Measurements from ENCODE around the gene LETM1. TPM values are rescaled to one million over a fixed set of nuclear protein-coding genes. Genes with fewer than 3 reads are reported as not detected.

The LETM1 gene
- total and polyA plus RNA-seq, 4 donors = 12.2 to 46.9 (median 24.1) TPM

- 66% methylated on average over 3 of the region's 3 CpGs for WGBS
Measured at GRCh38 chr4:1872870-1873269, 16.9 kb upstream of the LETM1 start.

GRCh38 chr4:1871471-1872021 is 15.6 kb upstream of the LETM1 start:
- WGBS = under 1% methylated on average over 79 of the region's 79 CpGs
- Histone ChIP-seq H3K4me3 (ENCODE audit: low read depth in 1 of 3, low read length in 3 of 3) (peak overlapping the region; percentile 41 to 99 (median 58)), H3K36me3 (ENCODE audit: control insufficient read depth in 4 of 4, insufficient read depth in 3 of 4, low read depth in 1 of 4, low read length in 3 of 4) (no peaks in the 10 kb centered on the region), H3K4me1 (ENCODE audit: control insufficient read depth in 4 of 4, insufficient read depth in 4 of 4, low read length in 3 of 4) (peaks cover 7 to 31% (median 23%) of the 10 kb centered on the region in 4 donors), H3K9ac (ENCODE audit: low read depth in 1 of 2, low read length in 2 of 2) (no peak overlapping the region), H3K27me3 (ENCODE audit: control insufficient read depth in 4 of 4, insufficient read depth in 4 of 4, low read length in 3 of 4) (no peaks in the 10 kb centered on the region), H3K9me3 (ENCODE audit: control insufficient read depth in 4 of 4, low read length in 3 of 4) (no peaks in the 10 kb centered on the region), H3K27ac (ENCODE audit: low read depth in 1 of 2, low read length in 2 of 2) (peak overlapping the region; percentile 60 to 79)
- TF ChIP-seq CTCF (IDR thresholded peaks at IDR 0.05; ENCODE audit: low read depth, low read length, missing input control) (no peak), FOXA1 (IDR thresholded peaks at IDR 0.05) (no peak), TAF1 (conservative IDR thresholded peaks at IDR 0.05) (no peak), MAX (IDR thresholded peaks at IDR 0.05) (no peak), HNF4A (conservative IDR thresholded peaks at IDR 0.05) (no peak), YY1 (IDR thresholded peaks at IDR 0.05) (no peak), FOXA2 (IDR thresholded peaks at IDR 0.05) (no peak), REST (IDR thresholded peaks at IDR 0.05) (no peak), NR2F2 (IDR thresholded peaks at IDR 0.05) (no peak), JUND (IDR thresholded peaks at IDR 0.05) (no peak), HNF4G (IDR thresholded peaks at IDR 0.05) (no peak), ZBTB33 (IDR thresholded peaks at IDR 0.05) (no peak), SP1 (IDR thresholded peaks at IDR 0.05) (no peak)
- no peak for DNase-seq (ENCODE audit: low spot score)

More at GRCh38 chr4:1872870-1873269, 16.9 kb upstream of the LETM1 start:
- no peak for DNase-seq (ENCODE audit: low spot score)
- Histone ChIP-seq H3K36me3 (ENCODE audit: control insufficient read depth in 4 of 4, insufficient read depth in 3 of 4, low read depth in 1 of 4, low read length in 3 of 4) (no peaks in the 10 kb centered on the region), H3K4me3 (ENCODE audit: low read depth in 1 of 3, low read length in 3 of 3) (no peak overlapping the region), H3K27me3 (ENCODE audit: control insufficient read depth in 4 of 4, insufficient read depth in 4 of 4, low read length in 3 of 4) (no peaks in the 10 kb centered on the region), H3K27ac (ENCODE audit: low read depth in 1 of 2, low read length in 2 of 2) (no peak overlapping the region), H3K4me1 (ENCODE audit: control insufficient read depth in 4 of 4, insufficient read depth in 4 of 4, low read length in 3 of 4) (peaks cover 7 to 31% (median 23%) of the 10 kb centered on the region in 4 donors), H3K9me3 (ENCODE audit: control insufficient read depth in 4 of 4, low read length in 3 of 4) (no peaks in the 10 kb centered on the region), H3K9ac (ENCODE audit: low read depth in 1 of 2, low read length in 2 of 2) (no peak overlapping the region)
- TF ChIP-seq HNF4A (conservative IDR thresholded peaks at IDR 0.05) (no peak), GABPA (IDR thresholded peaks at IDR 0.05 in 1 of 2, conservative IDR thresholded peaks at IDR 0.05 in 1 of 2) (no peak), NR2F2 (IDR thresholded peaks at IDR 0.05) (no peak), REST (IDR thresholded peaks at IDR 0.05) (no peak), EGR1 (IDR thresholded peaks at IDR 0.05; ENCODE audit: low read depth in 2 of 2) (no peak), TAF1 (conservative IDR thresholded peaks at IDR 0.05) (no peak)

Measured in liver (tissue), 9 donors.